ENCODE measurements around the gene STAG3. TPM values are rescaled to one million over a fixed set of nuclear protein-coding genes. Genes with fewer than 3 reads are reported as not detected.

The STAG3 gene
- total and polyA plus RNA-seq, 2 of the 8 experiments (the other 6 are each of a cell fraction or from before 2014, with no cell fraction given), result 1.3 to 3.3 TPM

GRCh38 chr7:100175296-100175935 lies 2.3 kb upstream of the STAG3 start (continued):
- TF ChIP-seq CTBP2 (IDR thresholded peaks at IDR 0.05; ENCODE audit: borderline replicate concordance, insufficient read depth, insufficient read length, low read length), result no peak
- no peak for TF ChIP-seq HDAC6 (IDR thresholded peaks at IDR 0.05; ENCODE audit: low read depth, low read length)
- TF ChIP-seq RNF2 (IDR thresholded peaks at IDR 0.05; ENCODE audit: borderline replicate concordance, low read depth, low read length, missing control alignments, poor library complexity, severe bottlenecking), result no peak

Measured in H1 (cell line).